Nephron (organoid): ENCODE data around the gene CLECL1.

Source experiments
- H3K27ac Mint-ChIP-seq, 3 experiments: 2 replicates each; pipeline ENCODE4 v1.8.0; 2020; ENCODE audit warnings: mixed read lengths in 3 of 3, mild to moderate bottlenecking in 2 of 3, moderate library complexity in 1 of 3
- H3K27me3 Mint-ChIP-seq: 2 replicates; pipeline ENCODE4 v1.8.0; 2021; ENCODE audit warnings: low read depth, mild to moderate bottlenecking, moderate library complexity, mixed read lengths
- H3K36me3 Mint-ChIP-seq: 2 replicates; pipeline ENCODE4 v1.8.0; 2020; ENCODE audit warnings: low read depth, mixed read lengths
- H3K4me1 Mint-ChIP-seq: 2 replicates; pipeline ENCODE4 v1.8.0; 2020; ENCODE audit warnings: mixed read lengths
- H3K4me3 Mint-ChIP-seq, 3 experiments: 2 replicates each; pipeline ENCODE4 v1.8.0; 2020; ENCODE audit warnings: mild to moderate bottlenecking in 3 of 3, mixed read lengths in 3 of 3, moderate library complexity in 2 of 3
- H3K9me3 Mint-ChIP-seq: 2 replicates; pipeline ENCODE4 v1.8.0; 2020; ENCODE audit warnings: mixed read lengths
- TF ChIP-seq, protein P1 (sequence below), 3 experiments: fragments of 200-600 bp; sonication (generic); IDR thresholded peaks; one replicate each; pipeline ENCODE4 v1.5.0; 2021; ENCODE audit warnings: antibody characterized with exemption in 3 of 3; ENCODE audit not compliant: unreplicated experiment in 3 of 3

The CLECL1 gene

DNA sequence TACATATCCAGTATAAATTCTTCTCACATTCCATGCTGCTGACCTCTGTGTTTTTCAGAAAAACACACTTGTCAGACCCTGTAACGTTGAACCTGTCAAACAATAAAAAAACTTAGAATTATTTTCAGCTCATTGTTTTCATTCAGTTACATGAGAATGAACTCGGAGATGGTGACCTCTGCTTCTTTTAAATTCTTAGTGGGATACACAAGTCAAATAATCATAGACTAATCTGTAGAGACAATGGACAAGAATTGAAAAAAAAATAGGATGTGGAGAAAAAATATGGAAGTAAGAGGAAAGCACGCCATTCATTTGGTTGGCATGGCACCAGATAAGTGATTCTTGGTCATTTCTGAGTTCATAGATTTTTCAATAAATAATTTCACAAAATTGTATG, 20.6 kb upstream of the CLECL1 start:
- Mint-ChIP-seq H3K27me3 (no peaks in the 10 kb centered on the region), H3K9me3 (no peaks in the 10 kb centered on the region), H3K4me3 (no peak overlapping the region), H3K4me1 (peaks cover 8% of the 10 kb centered on the region), H3K36me3 (no peaks in the 10 kb centered on the region), H3K27ac (no peak overlapping the region)
- TF ChIP-seq, protein P1, sequence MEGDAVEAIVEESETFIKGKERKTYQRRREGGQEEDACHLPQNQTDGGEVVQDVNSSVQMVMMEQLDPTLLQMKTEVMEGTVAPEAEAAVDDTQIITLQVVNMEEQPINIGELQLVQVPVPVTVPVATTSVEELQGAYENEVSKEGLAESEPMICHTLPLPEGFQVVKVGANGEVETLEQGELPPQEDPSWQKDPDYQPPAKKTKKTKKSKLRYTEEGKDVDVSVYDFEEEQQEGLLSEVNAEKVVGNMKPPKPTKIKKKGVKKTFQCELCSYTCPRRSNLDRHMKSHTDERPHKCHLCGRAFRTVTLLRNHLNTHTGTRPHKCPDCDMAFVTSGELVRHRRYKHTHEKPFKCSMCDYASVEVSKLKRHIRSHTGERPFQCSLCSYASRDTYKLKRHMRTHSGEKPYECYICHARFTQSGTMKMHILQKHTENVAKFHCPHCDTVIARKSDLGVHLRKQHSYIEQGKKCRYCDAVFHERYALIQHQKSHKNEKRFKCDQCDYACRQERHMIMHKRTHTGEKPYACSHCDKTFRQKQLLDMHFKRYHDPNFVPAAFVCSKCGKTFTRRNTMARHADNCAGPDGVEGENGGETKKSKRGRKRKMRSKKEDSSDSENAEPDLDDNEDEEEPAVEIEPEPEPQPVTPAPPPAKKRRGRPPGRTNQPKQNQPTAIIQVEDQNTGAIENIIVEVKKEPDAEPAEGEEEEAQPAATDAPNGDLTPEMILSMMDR (IDR thresholded peaks at IDR 0.05; ENCODE audit: unreplicated experiment in 3 of 3), result no peak

- TF ChIP-seq, protein P1 (IDR thresholded peaks at IDR 0.05; ENCODE audit: unreplicated experiment in 3 of 3), result no peak
- Mint-ChIP-seq H3K4me3 (no peak overlapping the region), H3K36me3 (no peaks in the 10 kb centered on the region), H3K27me3 (no peaks in the 10 kb centered on the region), H3K27ac (no peak overlapping the region), H3K4me1 (peaks cover 8% of the 10 kb centered on the region), H3K9me3 (no peaks in the 10 kb centered on the region)
Measured at GRCh38 chr12:9753073-9753472, 20.2 kb upstream of the CLECL1 start.

GRCh38 chr12:9752145-9752933, 19.4 kb upstream of the CLECL1 start:
- Mint-ChIP-seq H3K9me3 (no peaks in the 10 kb centered on the region), H3K4me1 (peaks cover 8% of the 10 kb centered on the region), H3K27ac (no peak overlapping the region), H3K27me3 (no peaks in the 10 kb centered on the region), H3K4me3 (no peak overlapping the region), H3K36me3 (no peaks in the 10 kb centered on the region)
- TF ChIP-seq, protein P1 (IDR thresholded peaks at IDR 0.05; ENCODE audit: unreplicated experiment in 3 of 3), result no peak

DNA sequence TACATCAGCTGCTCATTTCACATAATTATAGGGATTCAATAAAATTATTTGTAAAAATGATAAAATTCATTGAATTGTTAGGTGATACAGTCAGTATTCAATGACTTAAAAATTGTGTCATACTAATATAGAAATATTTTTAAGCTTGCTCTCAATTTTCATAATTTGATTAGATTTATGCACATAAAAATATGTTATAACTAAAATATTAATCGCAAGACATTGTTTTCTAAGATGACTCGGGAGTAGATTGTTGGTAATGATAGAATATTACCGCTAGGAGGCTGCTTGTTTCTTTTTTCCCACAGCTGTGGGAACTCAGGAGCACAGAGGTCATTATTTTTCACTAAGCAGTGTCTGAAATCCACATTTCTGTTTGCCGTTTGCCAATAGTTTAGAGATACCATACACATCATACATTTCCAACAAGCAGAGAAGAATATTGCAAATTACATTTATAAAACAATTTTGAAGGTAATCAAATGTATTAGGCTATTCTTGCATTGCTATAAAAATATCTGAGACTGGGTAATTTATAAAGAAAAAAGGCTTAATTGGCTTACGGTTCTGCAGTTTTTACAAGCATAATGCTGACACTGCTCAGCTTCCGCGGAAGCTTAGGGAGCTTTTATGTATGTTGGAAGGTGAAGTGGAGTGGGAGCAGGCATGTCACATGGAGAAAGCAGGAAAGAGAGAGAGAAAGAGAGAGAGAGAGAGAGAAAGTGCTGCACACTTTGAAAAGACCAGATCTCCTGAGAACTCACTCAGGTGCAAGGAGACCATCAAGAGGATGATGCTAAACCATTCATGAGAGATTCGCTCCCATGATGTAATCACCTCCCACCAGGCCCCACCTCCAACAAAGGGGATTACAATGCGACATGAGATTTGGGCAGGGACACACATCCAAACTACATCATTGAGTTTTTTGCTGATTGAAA, 18.6 kb upstream of the CLECL1 start:
- TF ChIP-seq, protein P1 (IDR thresholded peaks at IDR 0.05; ENCODE audit: unreplicated experiment in 3 of 3), result no peak
- H3K27me3 Mint-ChIP-seq, result peaks cover 4% of the 10 kb centered on the region
- no peaks in the 10 kb centered on the region for H3K9me3 Mint-ChIP-seq
- H3K36me3 Mint-ChIP-seq, result no peaks in the 10 kb centered on the region
- H3K4me3 Mint-ChIP-seq, result no peak overlapping the region
- H3K4me1 Mint-ChIP-seq, result peaks cover 8% of the 10 kb centered on the region
- no peak overlapping the region for H3K27ac Mint-ChIP-seq

GRCh38 chr12:9750276-9751203, 17.6 kb upstream of the CLECL1 start:
- peak overlapping the region in 1 of 3 experiments; percentile 4 for H3K27ac Mint-ChIP-seq
- peak overlapping the region in 2 of 3 experiments; percentile 4 to 39 for H3K4me3 Mint-ChIP-seq
- peaks cover 4% of the 10 kb centered on the region for H3K27me3 Mint-ChIP-seq
- H3K36me3 Mint-ChIP-seq, result no peaks in the 10 kb centered on the region
- H3K4me1 Mint-ChIP-seq, result peaks cover 8% of the 10 kb centered on the region
- no peaks in the 10 kb centered on the region for H3K9me3 Mint-ChIP-seq
- TF ChIP-seq, protein P1 (IDR thresholded peaks at IDR 0.05; ENCODE audit: unreplicated experiment in 3 of 3), result peak; percentile 89 to 93 (median 93)
